WTC11 (cell line): Measurements from ENCODE around the gene INTS2. TPM values are rescaled to one million over a fixed set of nuclear protein-coding genes. Genes with fewer than 3 reads are reported as not detected.
"Not testable (repeated sequence)": the region's sequence is repeated elsewhere in the genome, so short reads cannot be mapped to it uniquely, and the experiment has no call there.

Source experiments
- ATAC-seq: fragments of 200-7000 bp; cut with Tn5 transposase; 2 replicates; pipeline ENCODE4 v1.10.0; 2021; ENCODE audit warnings: mild to moderate bottlenecking, moderate library complexity
- CTCF ChIA-PET: fragments of 300-600 bp; sonication (Branson Sonifier 250); formaldehyde crosslinking; loops from one replicate; lab custom pipeline; 2021; ENCODE audit warnings: antibody characterized with exemption; lab: Charles Lee
- POLR2A ChIA-PET: fragments of 350-600 bp; sonication (Branson Sonifier 250); formaldehyde crosslinking; loops from one replicate; lab custom pipeline; 2021; ENCODE audit warnings: antibody characterized with exemption; lab: Charles Lee
- DNase-seq: peaks from one replicate; pipeline ENCODE4 v3.0.0; 2021; ENCODE audit warnings: low spot score
- H3K27ac Mint-ChIP-seq: 2 replicates; pipeline ENCODE4 v1.8.0; 2021; ENCODE audit warnings: mixed read lengths
- H3K27me3 Mint-ChIP-seq: 2 replicates; pipeline ENCODE4 v1.8.0; 2021; ENCODE audit warnings: low read depth, mild to moderate bottlenecking, moderate library complexity, mixed read lengths
- H3K36me3 Mint-ChIP-seq: 2 replicates; pipeline ENCODE4 v1.8.0; 2021; ENCODE audit warnings: mixed read lengths
- H3K4me1 Mint-ChIP-seq: 2 replicates; pipeline ENCODE4 v1.8.0; 2022; ENCODE audit warnings: mixed read lengths
- H3K4me3 Mint-ChIP-seq: 2 replicates; pipeline ENCODE4 v1.8.0; 2021; ENCODE audit warnings: mild to moderate bottlenecking, moderate library complexity, mixed read lengths
- H3K9me3 Mint-ChIP-seq: 2 replicates; pipeline ENCODE4 v1.8.0; 2021; ENCODE audit warnings: mixed read lengths
- ARID4B ChIP-seq: sonication (generic); formaldehyde crosslinking; IDR thresholded peaks from 2 replicates; pipeline ENCODE4 v1.8.0; 2023; ENCODE audit warnings: missing genetic modification reagents, mild to moderate bottlenecking, borderline replicate concordance
- E2F1 ChIP-seq: sonication (generic); formaldehyde crosslinking; IDR thresholded peaks from 2 replicates; pipeline ENCODE4 v1.8.0; 2022; ENCODE audit warnings: mild to moderate bottlenecking, missing genetic modification reagents
- IRF2 ChIP-seq: sonication (generic); formaldehyde crosslinking; IDR thresholded peaks from 2 replicates; pipeline ENCODE4 v1.8.0; 2022; ENCODE audit warnings: low read depth, missing genetic modification reagents, borderline replicate concordance
- NFYB ChIP-seq: sonication (generic); formaldehyde crosslinking; conservative IDR thresholded peaks from 2 replicates; pipeline ENCODE4 v1.8.0; 2022; ENCODE audit warnings: low read depth, missing genetic modification reagents
- NR1H2 ChIP-seq: sonication (generic); formaldehyde crosslinking; IDR thresholded peaks from 2 replicates; pipeline ENCODE4 v1.9.0; 2021; ENCODE audit warnings: mild to moderate bottlenecking, moderate library complexity, missing genetic modification reagents
- OVOL2 ChIP-seq: fragments of 250-450 bp; sonication (Bioruptor Pico); IDR thresholded peaks from 2 replicates; pipeline ENCODE4 v1.9.0; 2021; ENCODE audit warnings: mild to moderate bottlenecking, borderline replicate concordance
- PRDM15 ChIP-seq: sonication (generic); formaldehyde crosslinking; IDR thresholded peaks from 2 replicates; pipeline ENCODE4 v1.8.0; 2022; ENCODE audit warnings: missing genetic modification reagents
- SMAD4 ChIP-seq: sonication (generic); formaldehyde crosslinking; IDR thresholded peaks from 2 replicates; pipeline ENCODE4 v1.8.0; 2022; ENCODE audit warnings: mild to moderate bottlenecking, missing genetic modification reagents
- TP53 ChIP-seq: sonication (generic); formaldehyde crosslinking; IDR thresholded peaks from 2 replicates; pipeline ENCODE4 v1.8.1; 2023; ENCODE audit warnings: mild to moderate bottlenecking, missing genetic modification reagents
- ZNF232 ChIP-seq: sonication (generic); formaldehyde crosslinking; IDR thresholded peaks from 2 replicates; pipeline ENCODE4 v1.8.0; 2022; ENCODE audit warnings: mild to moderate bottlenecking, missing genetic modification reagents
- total RNA-seq: library from RNA; stranded (reverse); gene quantifications from 3 replicates; pipeline ENCODE4 v1.2.3, GENCODE V29; 2021
- TF ChIP-seq, protein P1 (sequence below): sonication (generic); formaldehyde crosslinking; IDR thresholded peaks from 2 replicates; pipeline ENCODE4 v1.8.1; 2022; ENCODE audit warnings: mild to moderate bottlenecking, moderate library complexity, missing genetic modification reagents
- TF ChIP-seq, protein P2 (sequence below): sonication (generic); formaldehyde crosslinking; conservative IDR thresholded peaks from 2 replicates; pipeline ENCODE4 v1.8.1; 2023; ENCODE audit warnings: mild to moderate bottlenecking, low read depth, missing genetic modification reagents, moderate library complexity

Gene INTS2
- total RNA-seq, 1 experiment from 2014 or later: 24.9 TPM

DNA sequence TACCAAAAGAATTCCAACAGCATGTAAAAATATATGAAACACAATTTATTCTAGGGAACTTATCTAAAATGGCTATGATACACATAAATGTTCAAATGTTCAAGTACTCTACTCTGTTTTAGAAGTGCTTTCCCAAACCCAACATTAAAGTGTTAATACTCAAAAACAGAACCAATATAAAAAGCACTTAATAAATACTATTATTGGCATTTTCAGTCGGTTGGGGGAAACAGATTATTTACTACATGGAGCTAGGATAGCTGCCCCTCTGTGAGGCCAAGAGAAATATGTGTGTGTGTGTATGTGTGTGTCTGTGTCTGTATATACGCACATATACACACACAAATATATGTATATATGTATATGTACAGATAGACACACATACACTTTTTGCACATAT is 32.4 kb downstream of the INTS2 start:
- H3K9me3 Mint-ChIP-seq: no peaks in the 10 kb centered on the region
- DNase-seq (no peak), ATAC-seq (no peak)
- H3K4me3 Mint-ChIP-seq: no peak overlapping the region
- CTCF ChIA-PET: no interaction called here
- peaks cover 36% of the 10 kb centered on the region for H3K36me3 Mint-ChIP-seq
- 0 out of 2 replicates have a peak, but pooled peaks cover 4% of the 10 kb centered on the region for H3K4me1 Mint-ChIP-seq
- no peak overlapping the region for H3K27ac Mint-ChIP-seq
- TF ChIP-seq IRF2: no peak
- no peak for TF ChIP-seq OVOL2 (CRISPR knock-in tag)
- no peak for TF ChIP-seq SMAD4 (CRISPR knock-in tag)
- no peak for TF ChIP-seq NR1H2 (CRISPR knock-in tag)
- no peaks in the 10 kb centered on the region for H3K27me3 Mint-ChIP-seq
- POLR2A ChIA-PET: no interaction called here

GRCh38 chr17:61894310-61894709 is 33.5 kb downstream of the INTS2 start:
- CTCF ChIA-PET, H3K9me3 Mint-ChIP-seq, H3K27ac Mint-ChIP-seq, H3K4me3 Mint-ChIP-seq, POLR2A ChIA-PET, H3K27me3 Mint-ChIP-seq, ATAC-seq, DNase-seq, H3K4me1 Mint-ChIP-seq: not testable (repeated sequence)
- peaks cover 34% of the 10 kb centered on the region for H3K36me3 Mint-ChIP-seq

- CTCF ChIA-PET, H3K9me3 Mint-ChIP-seq, DNase-seq, H3K27me3 Mint-ChIP-seq, POLR2A ChIA-PET, H3K27ac Mint-ChIP-seq, H3K4me3 Mint-ChIP-seq, H3K4me1 Mint-ChIP-seq, ATAC-seq: not testable (repeated sequence)
- H3K36me3 Mint-ChIP-seq: peaks cover 36% of the 10 kb centered on the region
Observed at GRCh38 chr17:61887733-61888132, 40.0 kb downstream of the INTS2 start.

- H3K4me1 Mint-ChIP-seq, DNase-seq, H3K27me3 Mint-ChIP-seq, H3K27ac Mint-ChIP-seq, H3K4me3 Mint-ChIP-seq, POLR2A ChIA-PET, H3K9me3 Mint-ChIP-seq, ATAC-seq: not testable (repeated sequence)
- CTCF ChIA-PET: interaction anchor here (2.8 kb wide), 1 partner anchor 224 kb away, joined by 10 read pairs; no protein-coding TSS in a partner anchor
- peaks cover 32% of the 10 kb centered on the region for H3K36me3 Mint-ChIP-seq
Observed at GRCh38 chr17:61885865-61886264, 41.9 kb downstream of the INTS2 start.

GRCh38 chr17:61884864-61885263 is 42.9 kb downstream of the INTS2 start:
- no peak for DNase-seq
- Mint-ChIP-seq H3K27me3 (no peaks in the 10 kb centered on the region), H3K9me3 (no peaks in the 10 kb centered on the region), H3K4me3 (no peak overlapping the region), H3K4me1 (no peaks in the 10 kb centered on the region), H3K36me3 (peaks cover 27% of the 10 kb centered on the region), H3K27ac (no peak overlapping the region)
- ChIA-PET POLR2A (no interaction called here), CTCF (interaction anchor here (2.8 kb wide), 1 partner anchor 225 kb away, joined by 10 read pairs; no protein-coding TSS in a partner anchor)
- no peak for ATAC-seq
- TF ChIP-seq NFYB (CRISPR knock-in tag): no peak
- no peak for TF ChIP-seq ARID4B (CRISPR knock-in tag)
- no peak for TF ChIP-seq E2F1 (CRISPR knock-in tag)
- TF ChIP-seq, protein P1, sequence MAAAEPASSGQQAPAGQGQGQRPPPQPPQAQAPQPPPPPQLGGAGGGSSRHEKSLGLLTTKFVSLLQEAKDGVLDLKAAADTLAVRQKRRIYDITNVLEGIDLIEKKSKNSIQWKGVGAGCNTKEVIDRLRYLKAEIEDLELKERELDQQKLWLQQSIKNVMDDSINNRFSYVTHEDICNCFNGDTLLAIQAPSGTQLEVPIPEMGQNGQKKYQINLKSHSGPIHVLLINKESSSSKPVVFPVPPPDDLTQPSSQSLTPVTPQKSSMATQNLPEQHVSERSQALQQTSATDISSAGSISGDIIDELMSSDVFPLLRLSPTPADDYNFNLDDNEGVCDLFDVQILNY (CRISPR knock-in tag): no peak
- TF ChIP-seq ZNF232: no peak
- TF ChIP-seq PRDM15 (CRISPR knock-in tag): no peak
- no peak for TF ChIP-seq TP53
- TF ChIP-seq, protein P2, sequence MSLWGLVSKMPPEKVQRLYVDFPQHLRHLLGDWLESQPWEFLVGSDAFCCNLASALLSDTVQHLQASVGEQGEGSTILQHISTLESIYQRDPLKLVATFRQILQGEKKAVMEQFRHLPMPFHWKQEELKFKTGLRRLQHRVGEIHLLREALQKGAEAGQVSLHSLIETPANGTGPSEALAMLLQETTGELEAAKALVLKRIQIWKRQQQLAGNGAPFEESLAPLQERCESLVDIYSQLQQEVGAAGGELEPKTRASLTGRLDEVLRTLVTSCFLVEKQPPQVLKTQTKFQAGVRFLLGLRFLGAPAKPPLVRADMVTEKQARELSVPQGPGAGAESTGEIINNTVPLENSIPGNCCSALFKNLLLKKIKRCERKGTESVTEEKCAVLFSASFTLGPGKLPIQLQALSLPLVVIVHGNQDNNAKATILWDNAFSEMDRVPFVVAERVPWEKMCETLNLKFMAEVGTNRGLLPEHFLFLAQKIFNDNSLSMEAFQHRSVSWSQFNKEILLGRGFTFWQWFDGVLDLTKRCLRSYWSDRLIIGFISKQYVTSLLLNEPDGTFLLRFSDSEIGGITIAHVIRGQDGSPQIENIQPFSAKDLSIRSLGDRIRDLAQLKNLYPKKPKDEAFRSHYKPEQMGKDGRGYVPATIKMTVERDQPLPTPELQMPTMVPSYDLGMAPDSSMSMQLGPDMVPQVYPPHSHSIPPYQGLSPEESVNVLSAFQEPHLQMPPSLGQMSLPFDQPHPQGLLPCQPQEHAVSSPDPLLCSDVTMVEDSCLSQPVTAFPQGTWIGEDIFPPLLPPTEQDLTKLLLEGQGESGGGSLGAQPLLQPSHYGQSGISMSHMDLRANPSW: no peak
